OCI-LY7 (cell line): Measurements from ENCODE around the gene ZNF280A. TPM values are rescaled to one million over a fixed set of nuclear protein-coding genes. Genes with fewer than 3 reads are reported as not detected.

Source experiments
- BruUV-seq: library from RNA; stranded (reverse); fragments of 400-500 nt; replicated peaks from 2 replicates; lab custom pipeline; 2021; lab: Mats Ljungman, UMichigan
- CTCF ChIA-PET: fragments of 300-600 bp; sonication (Branson Sonifier 250); formaldehyde crosslinking; loops from one replicate; lab custom pipeline; 2022; ENCODE audit warnings: antibody characterized with exemption; ENCODE audit not compliant: unreplicated experiment; lab: Charles Lee
- POLR2A ChIA-PET: fragments of 300-600 bp; sonication (Branson Sonifier 250); formaldehyde crosslinking; loops from one replicate; lab custom pipeline; 2022; ENCODE audit warnings: antibody characterized with exemption; lab: Charles Lee
- DNase-seq: peaks from one replicate; pipeline ENCODE4 v3.0.0-alpha.2; 2015; ENCODE audit warnings: low spot score
- H2AFZ ChIP-seq: fragments of 200-600 bp; sonication (generic), shearing (Covaris generic); 2 replicates; pipeline ENCODE4 v1.6.1; 2014; ENCODE audit warnings: mild to moderate bottlenecking, antibody characterized with exemption, low read length, moderate library complexity
- H3K27ac ChIP-seq: fragments of 200-600 bp; sonication (generic); 2 replicates; pipeline ENCODE4 v1.5.1; 2014; ENCODE audit warnings: mixed run types, low read depth, mild to moderate bottlenecking, moderate library complexity, low read length, inconsistent platforms; ENCODE audit not compliant: poor library complexity, severe bottlenecking
- H3K36me3 ChIP-seq: fragments of 200-600 bp; sonication (generic); 2 replicates; pipeline ENCODE4 v1.6.1; 2014; ENCODE audit warnings: mild to moderate bottlenecking, antibody characterized with exemption, low read length, moderate library complexity, mixed read lengths; ENCODE audit not compliant: insufficient read depth
- H3K4me1 ChIP-seq: fragments of 200-600 bp; sonication (generic); 2 replicates; pipeline ENCODE4 v1.5.1; 2014; ENCODE audit warnings: mild to moderate bottlenecking, low read length; ENCODE audit not compliant: insufficient read depth, poor library complexity, severe bottlenecking
- H3K4me2 ChIP-seq: fragments of 200-600 bp; sonication (generic); 2 replicates; pipeline ENCODE4 v1.6.1; 2014; ENCODE audit warnings: mild to moderate bottlenecking, low read length
- H3K4me3 ChIP-seq: fragments of 200-600 bp; sonication (generic); 2 replicates; pipeline ENCODE4 v1.5.1; 2014; ENCODE audit warnings: mild to moderate bottlenecking, low read depth, low read length; ENCODE audit not compliant: poor library complexity, severe bottlenecking
- H3K79me2 ChIP-seq: fragments of 200-600 bp; sonication (generic); 2 replicates; pipeline ENCODE4 v1.6.1; 2016; ENCODE audit warnings: low read depth, mild to moderate bottlenecking, low read length, moderate library complexity, mixed read lengths; ENCODE audit not compliant: insufficient read depth
- H3K9me2 ChIP-seq: fragments of 200-600 bp; sonication (generic); 2 replicates; pipeline ENCODE4 v1.6.1; 2016; ENCODE audit warnings: mild to moderate bottlenecking, low read length, mixed read lengths; ENCODE audit not compliant: insufficient read depth
- H3K9me3 ChIP-seq: fragments of 200-600 bp; sonication (generic); 2 replicates; pipeline ENCODE4 v1.6.1; 2014; ENCODE audit warnings: mild to moderate bottlenecking, mixed run types, low read length, mixed read lengths
- H4K20me1 ChIP-seq: fragments of 200-600 bp; sonication (generic); 2 replicates; pipeline ENCODE4 v1.6.1; 2014; ENCODE audit warnings: mild to moderate bottlenecking, antibody characterized with exemption, low read length, moderate library complexity, mixed read lengths; ENCODE audit not compliant: insufficient read depth
- EZH2phosphoT487 ChIP-seq: fragments of 200-600 bp; sonication (generic); IDR thresholded peaks from 2 replicates; pipeline ENCODE4 v1.6.1; 2018; ENCODE audit warnings: low read depth, borderline replicate concordance, mild to moderate bottlenecking, mixed run types, antibody characterized with exemption, low read length, moderate library complexity, mixed read lengths
- intact Hi-C: fragments of 100-400 bp; cut with micrococcal nuclease; formaldehyde crosslinking; loops from one replicate; pipeline ENCODE4 v1.10.0; 2022; ENCODE audit not compliant: unreplicated experiment
- total RNA-seq, 2 experiments: library from RNA; depleted of rRNA in 1 of 2; stranded (reverse); fragments of >200 nt in 1 of 2; shearing (Covaris generic) in 1 of 2; gene quantifications; 2 replicates each; pipeline ENCODE4 v1.2.3, GENCODE V29; 2014 to 2022
- TF ChIP-seq, protein P1 (sequence below): fragments of 200-600 bp; sonication (generic); conservative IDR thresholded peaks from 2 replicates; pipeline ENCODE4 v1.5.1; 2014; ENCODE audit warnings: mild to moderate bottlenecking, antibody characterized with exemption, low read length, moderate library complexity, mixed read lengths

ZNF280A gene
- total RNA-seq, 2 experiments from 2014 or later = not detected

DNA sequence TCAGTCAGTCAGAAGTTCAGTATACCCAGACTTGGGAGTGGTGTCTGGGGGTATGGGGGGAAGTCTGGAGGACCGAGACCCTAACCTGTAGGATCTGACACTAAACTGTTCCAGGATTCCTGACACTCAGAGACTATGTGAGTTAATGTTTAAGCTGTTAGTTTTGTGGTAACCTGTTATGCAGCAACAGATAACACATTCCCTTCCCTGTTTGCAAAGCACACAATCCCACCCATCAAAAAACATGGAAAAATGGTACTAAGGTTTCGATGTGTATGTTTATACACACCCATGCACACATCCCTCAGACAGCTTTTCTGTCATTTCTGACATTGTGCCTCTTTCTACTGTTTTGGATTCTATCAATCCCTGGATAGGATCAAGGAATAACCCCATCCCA lies 39.1 kb downstream of the ZNF280A start:
- ChIA-PET CTCF (interaction anchor here (0.6 kb wide), 1 partner anchor 37 kb away, joined by 3 read pairs; no protein-coding TSS in a partner anchor), POLR2A (no interaction called here)
- no peak overlapping the region for H3K4me3 ChIP-seq
- no peak overlapping the region for H3K4me2 ChIP-seq
- no peaks in the 10 kb centered on the region for H3K9me3 ChIP-seq
- H4K20me1 ChIP-seq = no peaks in the 10 kb centered on the region
- peaks cover 11% of the 10 kb centered on the region; the same call in 1 of the 2 replicates for H3K36me3 ChIP-seq
- H3K27ac ChIP-seq = no peak overlapping the region
- BruUV-seq = no TSS peak
- no peaks in the 10 kb centered on the region for H3K79me2 ChIP-seq
- H3K4me1 ChIP-seq = no peaks in the 10 kb centered on the region
- H2AFZ ChIP-seq = no peak overlapping the region
- DNase-seq = no peak
- intact Hi-C loops = no loop called here
- H3K9me2 ChIP-seq = no peaks in the 10 kb centered on the region
- TF ChIP-seq, protein P1, sequence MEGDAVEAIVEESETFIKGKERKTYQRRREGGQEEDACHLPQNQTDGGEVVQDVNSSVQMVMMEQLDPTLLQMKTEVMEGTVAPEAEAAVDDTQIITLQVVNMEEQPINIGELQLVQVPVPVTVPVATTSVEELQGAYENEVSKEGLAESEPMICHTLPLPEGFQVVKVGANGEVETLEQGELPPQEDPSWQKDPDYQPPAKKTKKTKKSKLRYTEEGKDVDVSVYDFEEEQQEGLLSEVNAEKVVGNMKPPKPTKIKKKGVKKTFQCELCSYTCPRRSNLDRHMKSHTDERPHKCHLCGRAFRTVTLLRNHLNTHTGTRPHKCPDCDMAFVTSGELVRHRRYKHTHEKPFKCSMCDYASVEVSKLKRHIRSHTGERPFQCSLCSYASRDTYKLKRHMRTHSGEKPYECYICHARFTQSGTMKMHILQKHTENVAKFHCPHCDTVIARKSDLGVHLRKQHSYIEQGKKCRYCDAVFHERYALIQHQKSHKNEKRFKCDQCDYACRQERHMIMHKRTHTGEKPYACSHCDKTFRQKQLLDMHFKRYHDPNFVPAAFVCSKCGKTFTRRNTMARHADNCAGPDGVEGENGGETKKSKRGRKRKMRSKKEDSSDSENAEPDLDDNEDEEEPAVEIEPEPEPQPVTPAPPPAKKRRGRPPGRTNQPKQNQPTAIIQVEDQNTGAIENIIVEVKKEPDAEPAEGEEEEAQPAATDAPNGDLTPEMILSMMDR = no peak
- TF ChIP-seq EZH2phosphoT487 = no peak

DNA sequence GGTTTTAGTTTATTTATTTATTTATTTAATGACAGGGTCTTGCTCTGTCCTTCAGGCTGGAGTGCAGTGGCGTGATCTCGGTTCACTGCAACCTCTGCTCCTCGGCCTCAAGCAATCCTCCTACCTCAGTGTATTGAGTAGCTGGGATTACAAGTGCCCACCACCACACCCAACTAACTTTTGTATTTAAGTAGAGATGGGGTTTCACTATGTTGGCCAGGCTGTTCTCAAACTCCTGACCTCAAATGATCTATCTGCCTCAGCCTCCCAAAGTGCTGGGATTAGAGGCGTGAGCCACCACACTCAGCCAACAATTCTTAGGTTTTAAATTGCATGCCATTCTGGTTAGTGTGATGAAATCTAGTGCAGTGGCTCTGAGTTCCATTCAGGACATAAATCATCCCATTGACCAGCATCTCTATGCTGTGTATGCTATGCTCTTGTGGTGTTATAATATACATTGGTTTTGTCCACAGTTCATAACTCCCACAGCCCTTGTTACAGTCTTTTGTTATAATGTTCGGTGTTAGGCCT lies 40.0 kb downstream of the ZNF280A start:
- Histone ChIP-seq H3K4me2 (no peak overlapping the region), H3K9me2 (no peaks in the 10 kb centered on the region), H3K4me1 (no peaks in the 10 kb centered on the region), H4K20me1 (no peaks in the 10 kb centered on the region), H3K36me3 (peaks cover 4% of the 10 kb centered on the region; the same call in 1 of the 2 replicates), H3K27ac (no peak overlapping the region), H3K79me2 (no peaks in the 10 kb centered on the region), H3K9me3 (no peaks in the 10 kb centered on the region), H2AFZ (no peak overlapping the region), H3K4me3 (no peak overlapping the region)
- POLR2A ChIA-PET = no interaction called here
- no TSS peak for BruUV-seq
- DNase-seq = no peak
- CTCF ChIA-PET = no interaction called here
- intact Hi-C loops = no loop called here
- TF ChIP-seq, protein P1 = no peak
- no peak for TF ChIP-seq EZH2phosphoT487

DNA sequence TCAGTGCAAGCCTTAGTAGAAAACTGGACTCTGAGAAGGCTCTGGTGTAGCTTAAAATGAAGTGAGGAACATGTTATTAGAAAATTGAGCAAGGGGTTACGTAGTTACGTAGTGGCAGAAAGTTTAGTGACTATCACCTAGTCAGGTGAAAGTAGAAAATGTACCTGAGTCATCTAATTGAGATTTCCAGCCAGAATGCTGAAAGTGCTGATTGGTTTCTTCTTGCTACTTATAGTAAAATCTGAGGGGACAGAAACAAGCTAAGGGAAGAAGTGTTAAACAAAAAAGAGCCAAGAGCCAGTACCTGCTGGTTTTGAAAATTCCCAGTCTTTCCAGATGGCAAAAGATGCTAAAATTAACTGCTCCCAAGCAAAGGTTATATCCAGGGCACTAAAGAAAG lies 41.0 kb downstream of the ZNF280A start:
- Histone ChIP-seq H3K9me3 (no peaks in the 10 kb centered on the region), H2AFZ (no peak overlapping the region), H3K79me2 (no peaks in the 10 kb centered on the region), H4K20me1 (no peaks in the 10 kb centered on the region), H3K9me2 (no peaks in the 10 kb centered on the region), H3K4me3 (no peak overlapping the region), H3K36me3 (no peaks in the 10 kb centered on the region), H3K4me1 (peaks cover 7% of the 10 kb centered on the region), H3K4me2 (no peak overlapping the region), H3K27ac (no peak overlapping the region)
- TF ChIP-seq, protein P1 = no peak
- no peak for TF ChIP-seq EZH2phosphoT487
- POLR2A ChIA-PET = interaction anchor here (0.6 kb wide), 1 partner anchor 558 kb away, joined by 3 read pairs; no protein-coding TSS in a partner anchor
- CTCF ChIA-PET = no interaction called here
- no TSS peak for BruUV-seq
- DNase-seq = no peak
- intact Hi-C loops = no loop called here
